WTC11 (cell line): ENCODE data around the gene ZNF438. TPM values are rescaled to one million over a fixed set of nuclear protein-coding genes. Genes with fewer than 3 reads are reported as not detected.

ENCODE experiments used
- AR ChIP-seq: fragments of 250-450 bp; sonication (Bioruptor Pico); IDR thresholded peaks from 2 replicates; pipeline ENCODE4 v1.9.0; 2021; ENCODE audit warnings: mild to moderate bottlenecking
- ATF1 ChIP-seq: sonication (generic); formaldehyde crosslinking; IDR thresholded peaks from 2 replicates; pipeline ENCODE4 v1.8.1; 2023; ENCODE audit warnings: mild to moderate bottlenecking, moderate library complexity, missing genetic modification reagents
- ATF2 ChIP-seq: sonication (generic); formaldehyde crosslinking; IDR thresholded peaks from 2 replicates; pipeline ENCODE4 v1.8.1; 2022; ENCODE audit warnings: low read depth, missing genetic modification reagents, borderline replicate concordance
- CREB1 ChIP-seq: sonication (generic); formaldehyde crosslinking; IDR thresholded peaks from 2 replicates; pipeline ENCODE4 v1.8.0; 2023; ENCODE audit warnings: mild to moderate bottlenecking, missing genetic modification reagents
- CREM ChIP-seq: sonication (generic); formaldehyde crosslinking; IDR thresholded peaks from 2 replicates; pipeline ENCODE4 v1.8.1; 2022; ENCODE audit warnings: mild to moderate bottlenecking, missing genetic modification reagents, moderate library complexity
- ELF4 ChIP-seq: sonication (generic); formaldehyde crosslinking; IDR thresholded peaks from 2 replicates; pipeline ENCODE4 v1.8.1; 2022; ENCODE audit warnings: low read depth, mild to moderate bottlenecking, moderate library complexity, missing genetic modification reagents
- EMX1 ChIP-seq: fragments of 250-450 bp; sonication (Bioruptor Pico); IDR thresholded peaks from 2 replicates; pipeline ENCODE4 v1.8.0; 2021; ENCODE audit warnings: mild to moderate bottlenecking
- ESRRA ChIP-seq: sonication (generic); formaldehyde crosslinking; IDR thresholded peaks from 2 replicates; pipeline ENCODE4 v1.8.1; 2022; ENCODE audit warnings: mild to moderate bottlenecking, missing genetic modification reagents, borderline replicate concordance
- FOXJ3 ChIP-seq: sonication (generic); formaldehyde crosslinking; IDR thresholded peaks from 2 replicates; pipeline ENCODE4 v1.9.0; 2021; ENCODE audit warnings: missing genetic modification reagents, mild to moderate bottlenecking, borderline replicate concordance
- FOXP4 ChIP-seq: sonication (generic); formaldehyde crosslinking; IDR thresholded peaks from 2 replicates; pipeline ENCODE4 v1.8.0; 2022; ENCODE audit warnings: mild to moderate bottlenecking, missing genetic modification reagents
- GABPB1 ChIP-seq: sonication (generic); formaldehyde crosslinking; IDR thresholded peaks from 2 replicates; pipeline ENCODE4 v1.8.1; 2023; ENCODE audit warnings: mild to moderate bottlenecking, missing genetic modification reagents
- JAZF1 ChIP-seq: fragments of 250-450 bp; sonication (Bioruptor Pico); IDR thresholded peaks from 2 replicates; pipeline ENCODE4 v1.9.0; 2021; ENCODE audit warnings: moderate library complexity, mild to moderate bottlenecking, inconsistent platforms
- KAT7 ChIP-seq: sonication (generic); formaldehyde crosslinking; IDR thresholded peaks from 2 replicates; pipeline ENCODE4 v1.8.1; 2023; ENCODE audit warnings: missing genetic modification reagents, mild to moderate bottlenecking, borderline replicate concordance
- MYBL2 ChIP-seq: sonication (generic); formaldehyde crosslinking; IDR thresholded peaks from 2 replicates; pipeline ENCODE4 v1.8.1; 2023; ENCODE audit warnings: mild to moderate bottlenecking, moderate library complexity, missing genetic modification reagents
- NFYB ChIP-seq: sonication (generic); formaldehyde crosslinking; conservative IDR thresholded peaks from 2 replicates; pipeline ENCODE4 v1.8.0; 2022; ENCODE audit warnings: low read depth, missing genetic modification reagents
- NR1H2 ChIP-seq: sonication (generic); formaldehyde crosslinking; IDR thresholded peaks from 2 replicates; pipeline ENCODE4 v1.9.0; 2021; ENCODE audit warnings: mild to moderate bottlenecking, moderate library complexity, missing genetic modification reagents
- NR3C1 ChIP-seq: sonication (generic); formaldehyde crosslinking; conservative IDR thresholded peaks from 2 replicates; pipeline ENCODE4 v1.8.1; 2023; ENCODE audit warnings: low read depth, mild to moderate bottlenecking, missing genetic modification reagents
- OVOL2 ChIP-seq: fragments of 250-450 bp; sonication (Bioruptor Pico); IDR thresholded peaks from 2 replicates; pipeline ENCODE4 v1.9.0; 2021; ENCODE audit warnings: mild to moderate bottlenecking, borderline replicate concordance
- PREB ChIP-seq: sonication (generic); formaldehyde crosslinking; IDR thresholded peaks from 2 replicates; pipeline ENCODE4 v1.8.1; 2022; ENCODE audit warnings: mild to moderate bottlenecking, missing genetic modification reagents, moderate library complexity, borderline replicate concordance
- RELA ChIP-seq: sonication (generic); formaldehyde crosslinking; IDR thresholded peaks from 2 replicates; pipeline ENCODE4 v1.8.1; 2022; ENCODE audit warnings: missing genetic modification reagents, mild to moderate bottlenecking, borderline replicate concordance
- RORB ChIP-seq: fragments of 250-450 bp; sonication (Bioruptor Pico); IDR thresholded peaks from 2 replicates; pipeline ENCODE4 v1.9.0; 2021; ENCODE audit warnings: mild to moderate bottlenecking
- TP53 ChIP-seq: sonication (generic); formaldehyde crosslinking; IDR thresholded peaks from 2 replicates; pipeline ENCODE4 v1.8.1; 2023; ENCODE audit warnings: mild to moderate bottlenecking, missing genetic modification reagents
- ZBTB21 ChIP-seq: sonication (generic); formaldehyde crosslinking; IDR thresholded peaks from 2 replicates; pipeline ENCODE4 v1.8.1; 2023; ENCODE audit warnings: mild to moderate bottlenecking, missing genetic modification reagents, borderline replicate concordance
- ZBTB43 ChIP-seq: sonication (generic); formaldehyde crosslinking; IDR thresholded peaks from 2 replicates; pipeline ENCODE4 v1.8.1; 2023; ENCODE audit warnings: mild to moderate bottlenecking, missing genetic modification reagents
- ZNF121 ChIP-seq: sonication (generic); formaldehyde crosslinking; IDR thresholded peaks from 2 replicates; pipeline ENCODE4 v1.8.0; 2023; ENCODE audit warnings: missing genetic modification reagents
- ZNF232 ChIP-seq: sonication (generic); formaldehyde crosslinking; IDR thresholded peaks from 2 replicates; pipeline ENCODE4 v1.8.0; 2022; ENCODE audit warnings: mild to moderate bottlenecking, missing genetic modification reagents
- ZNF281 ChIP-seq: sonication (generic); formaldehyde crosslinking; IDR thresholded peaks from 2 replicates; pipeline ENCODE4 v1.8.0; 2023; ENCODE audit warnings: mild to moderate bottlenecking, missing genetic modification reagents
- ZNF671 ChIP-seq: fragments of 250-450 bp; sonication (Bioruptor Pico); IDR thresholded peaks from 2 replicates; pipeline ENCODE4 v1.8.0; 2021; ENCODE audit warnings: mild to moderate bottlenecking
- total RNA-seq: library from RNA; stranded (reverse); gene quantifications from 3 replicates; pipeline ENCODE4 v1.2.3, GENCODE V29; 2021

Gene ZNF438
- total RNA-seq, 1 experiment from 2014 or later, result 1.9 TPM

GRCh38 chr10:31031558-31032257 lies at the start of gene ZNF438 (continued):
- TF ChIP-seq FOXP4, result no peak
- TF ChIP-seq NR1H2, result no peak
- peak; percentile 89 for TF ChIP-seq CREM (CRISPR knock-in tag)
- no peak for TF ChIP-seq ZNF671 (CRISPR knock-in tag)
- TF ChIP-seq ZNF232 (CRISPR knock-in tag), result no peak
- TF ChIP-seq FOXJ3 (CRISPR knock-in tag), result no peak
- no peak for TF ChIP-seq JAZF1 (CRISPR knock-in tag)
- TF ChIP-seq GABPB1 (CRISPR knock-in tag), result peak; percentile 21; the same call in 1 of the 2 replicates
- TF ChIP-seq EMX1 (CRISPR knock-in tag), result 0 out of 2 replicates have a peak, but pooled peaks have one; percentile 20
- no peak for TF ChIP-seq ATF2 (CRISPR knock-in tag)
- no peak for TF ChIP-seq ZNF121 (CRISPR knock-in tag)
- TF ChIP-seq NFYB (CRISPR knock-in tag), result no peak
- no peak for TF ChIP-seq ZBTB43 (CRISPR knock-in tag)
- no peak for TF ChIP-seq RORB
- no peak for TF ChIP-seq AR
- no peak for TF ChIP-seq PREB (CRISPR knock-in tag)
- no peak for TF ChIP-seq OVOL2 (CRISPR knock-in tag)
- no peak for TF ChIP-seq ELF4 (CRISPR knock-in tag)
- TF ChIP-seq KAT7 (CRISPR knock-in tag), result 0 out of 2 replicates have a peak, but pooled peaks have one; percentile 81
- TF ChIP-seq CREB1 (CRISPR knock-in tag), result no peak
- TF ChIP-seq TP53, result no peak
- peak; percentile 41; the same call in 1 of the 2 replicates for TF ChIP-seq ESRRA
- no peak for TF ChIP-seq ZNF281
- TF ChIP-seq ZBTB21 (CRISPR knock-in tag), result peak; percentile 82
- no peak for TF ChIP-seq ATF1 (CRISPR knock-in tag)
- no peak for TF ChIP-seq MYBL2 (CRISPR knock-in tag)
- peak; percentile 20; the same call in 1 of the 2 replicates for TF ChIP-seq RELA
- no peak for TF ChIP-seq NR3C1 (CRISPR knock-in tag)
